Ovary (tissue), 9 donors: ENCODE data around the gene JADE2. TPM values are rescaled to one million over a fixed set of nuclear protein-coding genes. Genes with fewer than 3 reads are reported as not detected.

Experiments
- DNase-seq, 5 donors: peaks; one replicate each; pipeline ENCODE4 v3.0.0-alpha.2; 2019 to 2020
- H3K27ac ChIP-seq, 2 donors: fragments of 200-600 bp; one replicate each; pipeline versions ENCODE4 v1.5.1 to v1.8.0; 2019 to 2022
- H3K27me3 ChIP-seq: fragments of 200-600 bp; one replicate; pipeline ENCODE4 v1.8.0; 2022
- H3K36me3 ChIP-seq: fragments of 200-600 bp; sonication (generic); one replicate; pipeline ENCODE4 v1.5.1; 2019
- H3K4me1 ChIP-seq: one replicate; pipeline ENCODE4 v1.8.1; 2013; ENCODE audit warnings: mild to moderate bottlenecking, moderate library complexity; ENCODE audit not compliant: insufficient read depth
- H3K4me3 ChIP-seq: fragments of 200-600 bp; sonication (generic); one replicate; pipeline ENCODE4 v1.5.1; 2017
- H3K9me3 ChIP-seq, 2 donors: fragments of 200-600 bp in 1 of 2; sonication (generic) in 1 of 2; one replicate each; pipeline versions ENCODE4 v1.5.1 to v1.8.1; 2013 to 2019; ENCODE audit warnings: mild to moderate bottlenecking in 1 of 2, moderate library complexity in 1 of 2
- EP300 ChIP-seq: sonication (generic); formaldehyde crosslinking; IDR thresholded peaks from one replicate; pipeline ENCODE4 v1.6.1; 2017; ENCODE audit warnings: antibody characterized with exemption
- POLR2A ChIP-seq: fragments of 450-650 bp; IDR thresholded peaks from one replicate; pipeline ENCODE4 v1.6.1; 2017; ENCODE audit warnings: antibody characterized with exemption, mild to moderate bottlenecking, moderate library complexity
- WGBS, 3 donors: extraction: QIAGEN DNeasy Blood & Tissue Kit in 1 of 3; methylation state at CpG; one replicate each; pipeline versions ENCODE4 v1.1.5 to v1.1.7; 2013 to 2017; 5-methylcytosine and 5-hydroxymethylcytosine counted together
- intact Hi-C, 4 donors: fragments of 100-400 bp; cut with DNase I; formaldehyde crosslinking; loops; one replicate each; pipeline versions ENCODE4 v1.11.0 to v1.15.1; 2022 to 2023
- polyA plus RNA-seq, 2 donors: library from polyadenylated mRNA; stranded (reverse); fragments of 200-250 nt in 1 of 2; fragments of 350-450 nt in 1 of 2; fragmentation: Illumina TruSeq in 1 of 2; extraction: RNeasy Lipid Tissue Mini Kit (QIAGEN cat#74804) in 1 of 2; gene quantifications; one replicate each; pipeline ENCODE4 v1.2.3, GENCODE V29; 2013 to 2014
- total RNA-seq, 7 donors: library from RNA; depleted of rRNA in 2 of 7; stranded (reverse); fragments of >200 nt in 2 of 7; fragmentation: NEBNext Ultra II Directional in 3 of 7; extraction: Animal tissue kit (Norgen Biotek cat#: 25700) in 3 of 7; gene quantifications; one replicate each; pipeline versions ENCODE4 v1.1.0 to v1.2.4, GENCODE V29; 2016 to 2023
- TF ChIP-seq, protein P1 (sequence below), 3 donors: fragments of 450-650 bp in 2 of 3; fragments of 200-600 bp in 1 of 3; IDR thresholded peaks; one replicate each; pipeline versions ENCODE4 v1.5.1 to v1.8.0; 2016 to 2022; ENCODE audit warnings: antibody characterized with exemption in 3 of 3, mild to moderate bottlenecking in 1 of 3
- donor health status: DM: no; HTN: no; CAD: no; lungs with moderate emphysema.
- donor health status: DM: no; HTN: no; CAD: no.
- donor health status: Bipolar disorder and iron deficiency.
- donor health status: DM: yes; HTN: yes; CAD: no.
- donor health status: DM: no; HTN: no; CAD: no.
- donor health status: DM: yes; HTN: yes; CAD: no.

JADE2 gene
- total and polyA plus RNA-seq, 9 donors = 23.2 to 82.9 (median 66.0) TPM

- 14 to 23% (median 19%) methylated on average over 8 of the region's 8 CpGs for WGBS, 3 donors
- peak; percentile 45 to 71 (median 57) for DNase-seq
- H3K4me1 ChIP-seq = peaks cover 45% of the 10 kb centered on the region
Measured at GRCh38 chr5:134530301-134531077, 5.0 kb downstream of the JADE2 start.

DNA sequence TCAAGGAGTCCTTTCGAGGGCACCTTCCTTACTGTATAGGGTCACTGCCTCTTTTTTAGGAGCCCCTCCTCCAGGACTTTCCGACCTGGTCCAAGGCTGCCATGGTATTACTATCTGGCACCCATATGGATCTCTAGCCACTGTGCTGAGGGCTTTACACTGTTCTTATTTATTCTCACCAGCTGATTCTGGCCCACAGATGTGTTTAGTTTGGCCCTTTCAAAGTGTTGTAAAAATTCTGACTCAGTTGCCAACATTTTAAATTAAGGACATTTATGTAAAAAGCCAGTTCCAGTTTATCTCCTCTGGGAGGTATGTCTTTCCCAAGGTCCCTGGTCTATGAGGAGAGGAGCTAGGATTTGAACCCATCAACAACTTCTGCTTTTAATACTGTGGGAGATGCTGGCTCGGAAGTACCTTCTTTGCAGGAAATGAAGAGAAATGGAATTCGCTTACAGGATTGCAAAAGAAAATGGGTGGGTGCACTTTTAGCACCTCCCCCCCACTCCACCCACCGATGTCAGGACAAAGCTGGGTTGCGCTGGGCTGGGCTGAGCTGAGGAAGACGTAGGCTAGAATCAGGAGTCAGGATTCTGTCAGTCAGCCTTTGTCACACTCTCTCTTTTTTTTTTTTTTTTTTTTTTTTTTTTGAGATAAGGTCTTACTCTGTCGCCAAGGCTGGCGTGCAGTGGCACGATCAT, 7.8 kb downstream of the JADE2 start:
- H3K4me1 ChIP-seq = peaks cover 40% of the 10 kb centered on the region
- no peak overlapping the region for H3K27ac ChIP-seq
- TF ChIP-seq, protein P1, sequence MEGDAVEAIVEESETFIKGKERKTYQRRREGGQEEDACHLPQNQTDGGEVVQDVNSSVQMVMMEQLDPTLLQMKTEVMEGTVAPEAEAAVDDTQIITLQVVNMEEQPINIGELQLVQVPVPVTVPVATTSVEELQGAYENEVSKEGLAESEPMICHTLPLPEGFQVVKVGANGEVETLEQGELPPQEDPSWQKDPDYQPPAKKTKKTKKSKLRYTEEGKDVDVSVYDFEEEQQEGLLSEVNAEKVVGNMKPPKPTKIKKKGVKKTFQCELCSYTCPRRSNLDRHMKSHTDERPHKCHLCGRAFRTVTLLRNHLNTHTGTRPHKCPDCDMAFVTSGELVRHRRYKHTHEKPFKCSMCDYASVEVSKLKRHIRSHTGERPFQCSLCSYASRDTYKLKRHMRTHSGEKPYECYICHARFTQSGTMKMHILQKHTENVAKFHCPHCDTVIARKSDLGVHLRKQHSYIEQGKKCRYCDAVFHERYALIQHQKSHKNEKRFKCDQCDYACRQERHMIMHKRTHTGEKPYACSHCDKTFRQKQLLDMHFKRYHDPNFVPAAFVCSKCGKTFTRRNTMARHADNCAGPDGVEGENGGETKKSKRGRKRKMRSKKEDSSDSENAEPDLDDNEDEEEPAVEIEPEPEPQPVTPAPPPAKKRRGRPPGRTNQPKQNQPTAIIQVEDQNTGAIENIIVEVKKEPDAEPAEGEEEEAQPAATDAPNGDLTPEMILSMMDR (IDR thresholded peaks at IDR 0.05) = no peak
- no peak for TF ChIP-seq POLR2A
- TF ChIP-seq EP300 = no peak
- H3K4me3 ChIP-seq = no peak overlapping the region
- WGBS, 3 donors = 41 to 54% (median 41%) methylated on average over 10 of the region's 10 CpGs
- H3K9me3 ChIP-seq = no peaks in the 10 kb centered on the region
- no peaks in the 10 kb centered on the region for H3K36me3 ChIP-seq
- H3K27me3 ChIP-seq = no peaks in the 10 kb centered on the region
- DNase-seq = peak; percentile 54 to 84 (median 64)
- intact Hi-C loops = no loop called here

More at GRCh38 chr5:134530301-134531077, 5.0 kb downstream of the JADE2 start:
- Histone ChIP-seq H3K36me3 (no peaks in the 10 kb centered on the region), H3K27me3 (no peaks in the 10 kb centered on the region), H3K4me3 (no peak overlapping the region), H3K27ac (peak overlapping the region; percentile 49 to 66), H3K9me3 (no peaks in the 10 kb centered on the region)
- intact Hi-C loops = no loop called here
- TF ChIP-seq POLR2A = no peak
- TF ChIP-seq EP300 = no peak
- TF ChIP-seq, protein P1 (IDR thresholded peaks at IDR 0.05) = no peak

GRCh38 chr5:134534058-134534725, 8.7 kb downstream of the JADE2 start:
- Histone ChIP-seq H3K27ac (no peak overlapping the region), H3K9me3 (no peaks in the 10 kb centered on the region), H3K4me1 (peaks cover 33% of the 10 kb centered on the region), H3K36me3 (no peaks in the 10 kb centered on the region), H3K27me3 (no peaks in the 10 kb centered on the region), H3K4me3 (no peak overlapping the region)
- 69 to 81% (median 70%) methylated on average over 8 to 10 of the region's 10 CpGs for WGBS, 3 donors
- intact Hi-C loops = no loop called here
- no peak for DNase-seq
- TF ChIP-seq EP300 (no peak), POLR2A (no peak)
- TF ChIP-seq, protein P1 (IDR thresholded peaks at IDR 0.05) = no peak

DNA sequence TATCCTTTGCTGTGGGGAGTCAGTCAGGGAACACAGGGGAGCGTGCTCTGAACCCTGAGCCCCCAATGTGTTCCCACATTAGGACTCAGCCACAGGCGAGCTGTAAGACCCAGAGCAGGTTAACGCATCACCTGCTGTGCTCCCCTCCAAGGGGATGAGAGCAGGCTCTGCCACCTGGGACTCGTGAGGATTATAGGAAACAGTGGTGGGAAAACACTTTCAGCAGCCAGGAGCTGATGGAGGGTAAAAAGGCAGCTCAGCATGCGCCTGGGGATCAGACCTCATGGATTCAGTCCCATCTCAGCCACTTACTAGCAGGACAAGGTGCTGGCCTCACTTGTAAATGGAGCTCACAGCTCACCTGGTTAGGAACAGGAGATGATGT, 9.2 kb downstream of the JADE2 start:
- Histone ChIP-seq H3K4me3 (no peak overlapping the region), H3K4me1 (peaks cover 31% of the 10 kb centered on the region), H3K27ac (no peak overlapping the region), H3K36me3 (no peaks in the 10 kb centered on the region), H3K27me3 (no peaks in the 10 kb centered on the region), H3K9me3 (no peaks in the 10 kb centered on the region)
- TF ChIP-seq, protein P1 (IDR thresholded peaks at IDR 0.05) = no peak
- TF ChIP-seq EP300 (no peak), POLR2A (no peak)
- DNase-seq = no peak
- WGBS, 3 donors = 93 to 97% (median 96%) methylated on average over 5 of the region's 5 CpGs
- intact Hi-C loops = no loop called here
